ENCODE results near the gene MAMDC4. TPM values are rescaled to one million over a fixed set of nuclear protein-coding genes. Genes with fewer than 3 reads are reported as not detected.

MAMDC4 gene
- total RNA-seq, 1 donor from 2014 or later = 8.5 TPM

DNA sequence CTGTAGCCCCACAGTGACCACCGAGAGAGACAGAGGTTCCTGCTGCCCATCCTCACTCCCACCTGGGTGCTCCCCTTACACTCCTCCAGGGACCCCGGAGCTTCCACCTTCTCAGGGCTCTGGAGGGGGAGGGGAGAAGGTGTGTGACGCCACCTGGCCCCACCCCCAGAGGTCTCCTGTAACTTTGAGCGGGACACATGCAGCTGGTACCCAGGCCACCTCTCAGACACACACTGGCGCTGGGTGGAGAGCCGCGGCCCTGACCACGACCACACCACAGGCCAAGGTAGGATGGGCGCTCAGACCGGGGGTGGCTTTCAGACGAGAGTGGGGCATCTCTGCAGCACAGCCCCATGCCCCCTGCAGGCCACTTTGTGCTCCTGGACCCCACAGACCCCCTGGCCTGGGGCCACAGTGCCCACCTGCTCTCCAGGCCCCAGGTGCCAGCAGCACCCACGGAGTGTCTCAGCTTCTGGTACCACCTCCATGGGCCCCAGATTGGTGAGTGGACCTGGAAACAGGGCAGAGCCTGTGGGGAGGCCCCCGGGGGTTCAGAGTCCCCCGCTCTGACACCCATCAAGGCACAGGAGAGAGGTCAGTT is 4.5 kb downstream of the MAMDC4 start:
- no peaks in the 10 kb centered on the region for H3K79me2 ChIP-seq (ENCODE audit: insufficient read depth, low read length)
- FAIRE-seq (no peak), DNase-seq (ENCODE audit: low read depth) (no peak)
- no peaks in the 10 kb centered on the region for H3K9me3 ChIP-seq (ENCODE audit: insufficient read depth, low read depth, low read length)
- Mint-ChIP-seq H3K9me3 (ENCODE audit: unreplicated experiment) (no peaks in the 10 kb centered on the region), H3K27ac (ENCODE audit: unreplicated experiment) (no peak overlapping the region), H3K4me1 (ENCODE audit: low read depth, unreplicated experiment) (peaks cover 2% of the 10 kb centered on the region), H3K4me3 (ENCODE audit: unreplicated experiment) (no peak overlapping the region), H3K36me3 (ENCODE audit: low read depth, unreplicated experiment) (no peaks in the 10 kb centered on the region), H3K27me3 (ENCODE audit: low read depth, unreplicated experiment) (no peaks in the 10 kb centered on the region)
- H3K27me3 ChIP-seq (ENCODE audit: insufficient read depth, low read length) = no peaks in the 10 kb centered on the region
- peaks cover 21% of the 10 kb centered on the region for H4K20me1 ChIP-seq (ENCODE audit: insufficient read depth, low read length)
- no peaks in the 10 kb centered on the region for H3K36me3 ChIP-seq (ENCODE audit: insufficient read depth, low read length)
- H3K4me3 ChIP-seq (ENCODE audit: insufficient read depth, low read depth, low read length) = no peak overlapping the region
- no peak overlapping the region for H2AFZ ChIP-seq (ENCODE audit: low read depth, low read length)
- H3K27ac ChIP-seq (ENCODE audit: low read depth, low read length) = no peak overlapping the region
- no peak for TF ChIP-seq EZH2 (IDR thresholded peaks at IDR 0.05; ENCODE audit: insufficient read depth, low read length)
- TF ChIP-seq, protein P1, sequence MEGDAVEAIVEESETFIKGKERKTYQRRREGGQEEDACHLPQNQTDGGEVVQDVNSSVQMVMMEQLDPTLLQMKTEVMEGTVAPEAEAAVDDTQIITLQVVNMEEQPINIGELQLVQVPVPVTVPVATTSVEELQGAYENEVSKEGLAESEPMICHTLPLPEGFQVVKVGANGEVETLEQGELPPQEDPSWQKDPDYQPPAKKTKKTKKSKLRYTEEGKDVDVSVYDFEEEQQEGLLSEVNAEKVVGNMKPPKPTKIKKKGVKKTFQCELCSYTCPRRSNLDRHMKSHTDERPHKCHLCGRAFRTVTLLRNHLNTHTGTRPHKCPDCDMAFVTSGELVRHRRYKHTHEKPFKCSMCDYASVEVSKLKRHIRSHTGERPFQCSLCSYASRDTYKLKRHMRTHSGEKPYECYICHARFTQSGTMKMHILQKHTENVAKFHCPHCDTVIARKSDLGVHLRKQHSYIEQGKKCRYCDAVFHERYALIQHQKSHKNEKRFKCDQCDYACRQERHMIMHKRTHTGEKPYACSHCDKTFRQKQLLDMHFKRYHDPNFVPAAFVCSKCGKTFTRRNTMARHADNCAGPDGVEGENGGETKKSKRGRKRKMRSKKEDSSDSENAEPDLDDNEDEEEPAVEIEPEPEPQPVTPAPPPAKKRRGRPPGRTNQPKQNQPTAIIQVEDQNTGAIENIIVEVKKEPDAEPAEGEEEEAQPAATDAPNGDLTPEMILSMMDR (IDR thresholded peaks at IDR 0.05; ENCODE audit: insufficient read depth, low read depth, low read length) = no peak
- no peak overlapping the region for H3K9ac ChIP-seq (ENCODE audit: low read length)
- peaks cover 6% of the 10 kb centered on the region for H3K4me1 ChIP-seq (ENCODE audit: insufficient read depth, low read length)
- H3K4me2 ChIP-seq (ENCODE audit: low read length) = no peak overlapping the region

DNA sequence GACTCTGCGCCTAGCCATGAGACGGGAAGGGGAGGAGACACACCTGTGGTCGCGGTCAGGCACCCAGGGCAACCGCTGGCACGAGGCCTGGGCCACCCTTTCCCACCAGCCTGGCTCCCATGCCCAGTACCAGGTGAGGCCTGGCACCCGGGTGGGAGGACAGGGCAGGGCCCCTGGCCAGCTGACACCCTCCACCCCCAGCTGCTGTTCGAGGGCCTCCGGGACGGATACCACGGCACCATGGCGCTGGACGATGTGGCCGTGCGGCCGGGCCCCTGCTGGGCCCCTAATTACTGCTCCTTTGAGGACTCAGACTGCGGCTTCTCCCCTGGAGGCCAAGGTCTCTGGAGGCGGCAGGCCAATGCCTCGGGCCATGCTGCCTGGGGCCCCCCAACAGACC is 5.0 kb downstream of the MAMDC4 start:
- DNase-seq (ENCODE audit: low read depth) (no peak), FAIRE-seq (no peak)
- no peaks in the 10 kb centered on the region for H3K9me3 Mint-ChIP-seq (ENCODE audit: unreplicated experiment)
- peaks cover 6% of the 10 kb centered on the region for H3K4me1 ChIP-seq (ENCODE audit: insufficient read depth, low read length)
- H3K4me2 ChIP-seq (ENCODE audit: low read length) = no peak overlapping the region
- no peaks in the 10 kb centered on the region for H3K79me2 ChIP-seq (ENCODE audit: insufficient read depth, low read length)
- H3K9me3 ChIP-seq (ENCODE audit: insufficient read depth, low read depth, low read length) = no peaks in the 10 kb centered on the region
- H4K20me1 ChIP-seq (ENCODE audit: insufficient read depth, low read length) = peaks cover 26% of the 10 kb centered on the region
- H3K36me3 Mint-ChIP-seq (ENCODE audit: low read depth, unreplicated experiment) = no peaks in the 10 kb centered on the region
- H2AFZ ChIP-seq (ENCODE audit: low read depth, low read length) = no peak overlapping the region
- no peak overlapping the region for H3K9ac ChIP-seq (ENCODE audit: low read length)
- TF ChIP-seq, protein P1 (IDR thresholded peaks at IDR 0.05; ENCODE audit: insufficient read depth, low read depth, low read length) = no peak
- H3K27ac Mint-ChIP-seq (ENCODE audit: unreplicated experiment) = no peak overlapping the region
- H3K4me1 Mint-ChIP-seq (ENCODE audit: low read depth, unreplicated experiment) = peaks cover 2% of the 10 kb centered on the region
- no peaks in the 10 kb centered on the region for H3K27me3 Mint-ChIP-seq (ENCODE audit: low read depth, unreplicated experiment)
- no peak overlapping the region for H3K4me3 ChIP-seq (ENCODE audit: insufficient read depth, low read depth, low read length)
- no peaks in the 10 kb centered on the region for H3K36me3 ChIP-seq (ENCODE audit: insufficient read depth, low read length)
- H3K27ac ChIP-seq (ENCODE audit: low read depth, low read length) = no peak overlapping the region
- no peak overlapping the region for H3K4me3 Mint-ChIP-seq (ENCODE audit: unreplicated experiment)
- H3K27me3 ChIP-seq (ENCODE audit: insufficient read depth, low read length) = no peaks in the 10 kb centered on the region

- no peak for FAIRE-seq
- Mint-ChIP-seq H3K4me1 (ENCODE audit: low read depth, unreplicated experiment) (peaks cover 2% of the 10 kb centered on the region), H3K27ac (ENCODE audit: unreplicated experiment) (no peak overlapping the region), H3K4me3 (ENCODE audit: unreplicated experiment) (no peak overlapping the region), H3K9me3 (ENCODE audit: unreplicated experiment) (no peaks in the 10 kb centered on the region), H3K36me3 (ENCODE audit: low read depth, unreplicated experiment) (no peaks in the 10 kb centered on the region), H3K27me3 (ENCODE audit: low read depth, unreplicated experiment) (no peaks in the 10 kb centered on the region)
- H2AFZ ChIP-seq (ENCODE audit: low read depth, low read length) = no peak overlapping the region
- no peaks in the 10 kb centered on the region for H3K36me3 ChIP-seq (ENCODE audit: insufficient read depth, low read length)
- peaks cover 33% of the 10 kb centered on the region for H4K20me1 ChIP-seq (ENCODE audit: insufficient read depth, low read length)
- H3K9ac ChIP-seq (ENCODE audit: low read length) = no peak overlapping the region
- no peak overlapping the region for H3K27ac ChIP-seq (ENCODE audit: low read depth, low read length)
- no peak overlapping the region for H3K4me2 ChIP-seq (ENCODE audit: low read length)
- H3K4me1 ChIP-seq (ENCODE audit: insufficient read depth, low read length) = peaks cover 6% of the 10 kb centered on the region
- H3K4me3 ChIP-seq (ENCODE audit: insufficient read depth, low read depth, low read length) = no peak overlapping the region
- no peaks in the 10 kb centered on the region for H3K9me3 ChIP-seq (ENCODE audit: insufficient read depth, low read depth, low read length)
- no peaks in the 10 kb centered on the region for H3K79me2 ChIP-seq (ENCODE audit: insufficient read depth, low read length)
- H3K27me3 ChIP-seq (ENCODE audit: insufficient read depth, low read length) = no peaks in the 10 kb centered on the region
- TF ChIP-seq, protein P1 (IDR thresholded peaks at IDR 0.05; ENCODE audit: insufficient read depth, low read depth, low read length) = no peak
- TF ChIP-seq EZH2 (IDR thresholded peaks at IDR 0.05; ENCODE audit: insufficient read depth, low read length) = no peak
- no peak for DNase-seq (ENCODE audit: low read depth)
Observed at GRCh38 chr9:136857581-136858412, 5.7 kb downstream of the MAMDC4 start.
